HG02870 (cell line): ENCODE results near the gene POPDC2.
"Not testable (repeated sequence)": the region's sequence is repeated elsewhere in the genome, so short reads cannot be mapped to it uniquely, and the experiment has no call there.

ENCODE experiments used
- ATAC-seq: cut with Tn5 transposase; IDR thresholded peaks from one replicate; pipeline ENCODE4 v1.9.1; 2021; ENCODE audit warnings: mild to moderate bottlenecking, moderate library complexity; ENCODE audit not compliant: unreplicated experiment

POPDC2 gene

GRCh38 chr3:119660474-119661440, at the start of gene POPDC2:
Gene POPDC2, minus strand, starts transcription at chr3:119660589. Its CDS starts 166 bp downstream, at chr3:119660423.
- ATAC-seq, result no peak

GRCh38 chr3:119703820-119704531, 43.6 kb upstream of the POPDC2 start:
- no peak for ATAC-seq

GRCh38 chr3:119702530-119703527, 42.4 kb upstream of the POPDC2 start, which contains the start of gene CFAP91:
Gene CFAP91, plus strand, starts transcription at chr3:119703022. Its CDS starts 77 bp downstream, at chr3:119703099.
- ATAC-seq, result peak; percentile 84

DNA sequence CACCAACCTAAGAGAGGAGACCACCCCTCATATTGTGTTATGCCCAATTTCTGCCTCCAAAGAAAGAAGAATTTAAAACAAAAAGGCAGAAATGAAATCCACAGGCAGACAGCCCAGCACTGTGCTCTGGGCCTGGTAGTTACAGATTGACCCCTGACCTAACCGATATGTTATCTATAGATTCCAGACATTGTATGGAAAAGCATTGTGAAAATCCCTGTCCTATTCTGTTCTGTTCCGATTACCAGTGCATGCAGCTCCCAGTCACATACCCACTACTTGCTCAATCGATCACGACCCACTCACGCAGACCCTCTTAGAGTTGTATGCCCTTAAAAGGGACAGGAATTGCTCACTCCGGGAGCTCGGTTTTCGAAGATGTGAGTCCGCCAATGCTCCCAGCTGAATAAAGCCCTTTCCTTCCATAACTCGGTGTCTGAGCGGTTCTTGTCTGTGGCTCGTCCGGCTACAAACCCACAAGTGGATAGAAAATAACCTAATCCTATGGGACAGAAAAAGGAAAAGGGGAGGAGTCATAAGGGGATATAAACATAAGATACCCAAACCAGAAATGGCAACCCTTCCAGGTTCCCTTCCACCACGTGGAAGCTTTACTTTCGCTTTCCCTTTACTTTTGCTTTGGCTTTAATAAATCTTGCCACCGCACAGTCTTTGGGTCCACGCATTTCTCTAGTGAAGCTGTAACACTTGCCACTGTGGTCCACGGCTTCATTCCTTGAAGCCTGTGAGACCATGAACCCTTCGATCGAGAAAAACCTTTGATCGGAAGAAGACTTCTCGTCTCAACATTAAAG, 40.7 kb upstream of the POPDC2 start:
- ATAC-seq, result peak; percentile 14

GRCh38 chr3:119700269-119700919, 40.0 kb upstream of the POPDC2 start:
- peak; percentile 36 for ATAC-seq

DNA sequence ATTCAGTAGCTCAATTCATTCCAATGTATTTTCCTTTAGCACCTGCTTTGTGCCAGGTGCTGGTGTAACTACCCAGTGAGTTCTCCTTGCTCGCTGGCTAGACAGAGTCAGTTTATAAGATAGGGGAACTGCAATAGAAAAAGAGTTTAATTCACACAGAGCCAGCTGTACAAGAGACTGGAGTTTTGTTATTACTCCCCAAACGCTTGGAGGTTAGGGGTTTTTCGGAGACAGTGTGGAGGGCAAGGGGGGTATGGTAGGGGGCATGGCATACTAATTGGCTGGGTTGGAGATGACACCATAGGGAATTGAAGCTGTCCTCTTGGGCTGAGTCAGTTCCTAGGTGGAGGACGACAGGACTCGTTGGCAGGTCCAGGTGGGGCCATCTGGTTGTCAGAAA, 37.0 kb upstream of the POPDC2 start:
- peak; percentile 54 for ATAC-seq

GRCh38 chr3:119695480-119695879, 35.1 kb upstream of the POPDC2 start:
- ATAC-seq, result no peak

- ATAC-seq, result no peak
Measured at GRCh38 chr3:119690043-119690656, 29.8 kb upstream of the POPDC2 start.

GRCh38 chr3:119683421-119683820, 23.0 kb upstream of the POPDC2 start:
- no peak for ATAC-seq

DNA sequence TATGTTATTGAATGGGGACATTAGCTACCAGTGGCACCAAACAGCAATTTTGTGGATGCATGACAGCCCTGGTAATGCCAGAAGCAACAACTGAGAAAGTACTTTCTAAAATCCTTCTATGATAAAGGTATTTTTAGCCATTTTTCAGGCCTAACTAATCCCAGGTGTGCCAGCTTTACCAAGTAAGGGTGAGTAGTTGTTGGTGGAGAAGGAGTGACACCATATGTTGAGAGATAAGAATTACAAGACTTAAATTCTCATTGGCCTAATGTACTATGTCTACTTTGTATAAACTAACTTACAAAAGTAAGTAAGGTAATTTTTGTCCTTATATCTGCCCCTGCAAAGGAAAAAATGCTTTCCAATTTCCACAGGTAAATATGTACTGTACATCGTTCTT, 20.9 kb upstream of the POPDC2 start:
- no peak for ATAC-seq

GRCh38 chr3:119679874-119680273, 19.5 kb upstream of the POPDC2 start:
- ATAC-seq, result no peak

GRCh38 chr3:119678209-119678608, 17.8 kb upstream of the POPDC2 start:
- ATAC-seq, result not testable (repeated sequence)

GRCh38 chr3:119677641-119677934, 17.2 kb upstream of the POPDC2 start:
- ATAC-seq, result no peak

- peak; percentile 89 for ATAC-seq
Measured at GRCh38 chr3:119676771-119677640, 16.6 kb upstream of the POPDC2 start, which contains the start of gene COX17. Gene COX17, minus strand, starts transcription at chr3:119677406. Its CDS starts 96 bp downstream, at chr3:119677310.

DNA sequence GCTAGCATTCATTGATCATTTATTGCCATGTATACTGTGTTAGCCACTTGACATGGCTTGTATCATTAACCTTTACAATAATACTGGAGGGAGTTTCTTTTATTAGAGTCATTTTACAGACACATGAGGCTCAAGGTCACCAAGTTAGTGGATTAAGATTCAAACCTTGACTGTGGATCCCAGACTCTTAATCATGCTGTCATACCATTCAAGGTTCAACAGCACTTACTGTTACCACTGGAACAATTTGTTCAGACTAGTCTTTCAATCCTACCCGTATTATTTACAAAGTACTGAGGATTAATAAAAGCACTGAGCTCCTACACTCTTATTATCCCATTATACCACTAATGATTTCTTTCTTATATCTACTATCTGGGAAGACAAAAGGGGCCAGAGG, 15.6 kb upstream of the POPDC2 start:
- ATAC-seq, result no peak

- no peak for ATAC-seq
Measured at GRCh38 chr3:119675188-119675874, 14.9 kb upstream of the POPDC2 start.

DNA sequence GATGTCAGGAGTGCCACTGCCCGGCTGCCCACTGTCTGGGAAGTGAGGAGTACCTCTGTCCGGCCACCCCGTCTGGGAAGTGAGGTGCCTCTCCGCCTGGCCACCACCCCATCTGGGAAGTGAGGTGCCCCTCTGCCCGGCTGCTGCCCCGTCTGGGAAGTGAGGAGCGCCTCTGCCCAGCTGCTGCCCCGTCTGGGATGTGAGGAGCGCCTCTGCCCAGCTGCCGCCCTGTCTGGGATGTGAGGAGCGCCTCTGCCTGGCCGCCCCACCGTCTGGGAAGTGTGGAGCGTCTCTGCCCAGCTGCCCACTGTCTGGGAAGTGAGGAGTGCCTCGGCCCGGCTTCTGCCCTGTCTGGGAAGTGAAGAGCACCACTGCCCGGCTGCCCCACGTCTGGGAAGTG, 13.5 kb upstream of the POPDC2 start:
- no peak for ATAC-seq
